ENCODE results near the gene HCRTR2.
"Not testable (repeated sequence)": the region's sequence is repeated elsewhere in the genome, so short reads cannot be mapped to it uniquely, and the experiment has no call there.

The HCRTR2 gene

GRCh38 chr6:55212156-55212555, 37.8 kb downstream of the HCRTR2 start:
- DNase-seq (ENCODE audit: low read depth in 2 of 2): no peak

- DNase-seq (ENCODE audit: low read depth in 2 of 2): no peak
Measured at GRCh38 chr6:55220961-55221360, 46.6 kb downstream of the HCRTR2 start.

GRCh38 chr6:55227862-55228261, 53.5 kb downstream of the HCRTR2 start:
- no peak for DNase-seq (ENCODE audit: low read depth in 2 of 2)

GRCh38 chr6:55239099-55239498, 64.8 kb downstream of the HCRTR2 start:
- no peak for DNase-seq (ENCODE audit: low read depth in 2 of 2)

GRCh38 chr6:55240975-55241605, 66.8 kb downstream of the HCRTR2 start:
- not testable (repeated sequence) for DNase-seq (ENCODE audit: low read depth in 2 of 2)

- DNase-seq (ENCODE audit: low read depth in 2 of 2): no peak
Measured at GRCh38 chr6:55250400-55250799, 76.1 kb downstream of the HCRTR2 start.

GRCh38 chr6:55255113-55255512, 80.8 kb downstream of the HCRTR2 start:
- no peak for DNase-seq (ENCODE audit: low read depth in 2 of 2)

GRCh38 chr6:55260181-55260580, 85.9 kb downstream of the HCRTR2 start:
- DNase-seq (ENCODE audit: low read depth in 2 of 2): no peak

GRCh38 chr6:55265409-55266114, 91.2 kb downstream of the HCRTR2 start:
- DNase-seq (ENCODE audit: low read depth in 2 of 2): no peak

GRCh38 chr6:55266896-55267295, 92.6 kb downstream of the HCRTR2 start:
- no peak for DNase-seq (ENCODE audit: low read depth in 2 of 2)

GRCh38 chr6:55276745-55277530, 102.6 kb downstream of the HCRTR2 start:
- DNase-seq (ENCODE audit: low read depth in 2 of 2): no peak

GRCh38 chr6:55277646-55278045, 103.3 kb downstream of the HCRTR2 start:
- DNase-seq (ENCODE audit: low read depth in 2 of 2): no peak

- no peak for DNase-seq (ENCODE audit: low read depth in 2 of 2)
Measured at GRCh38 chr6:55281215-55281614, 106.9 kb downstream of the HCRTR2 start.

- no peak for DNase-seq (ENCODE audit: low read depth in 2 of 2)
Measured at GRCh38 chr6:55282115-55282514, 107.8 kb downstream of the HCRTR2 start.

GRCh38 chr6:55286824-55287223, 112.5 kb downstream of the HCRTR2 start:
- no peak for DNase-seq (ENCODE audit: low read depth in 2 of 2)

GRCh38 chr6:55290736-55291135, 116.4 kb downstream of the HCRTR2 start:
- no peak for DNase-seq (ENCODE audit: low read depth in 2 of 2)

GRCh38 chr6:55293116-55293515, 118.8 kb downstream of the HCRTR2 start:
- DNase-seq (ENCODE audit: low read depth in 2 of 2): no peak

GRCh38 chr6:55297214-55297613, 122.9 kb downstream of the HCRTR2 start:
- DNase-seq (ENCODE audit: low read depth in 2 of 2): not testable (repeated sequence)

- no peak for DNase-seq (ENCODE audit: low read depth in 2 of 2)
Measured at GRCh38 chr6:55299286-55299985, 125.1 kb downstream of the HCRTR2 start.

GRCh38 chr6:55304747-55305146, 130.4 kb downstream of the HCRTR2 start:
- DNase-seq (ENCODE audit: low read depth in 2 of 2): no peak

GRCh38 chr6:55319961-55320695, 145.8 kb downstream of the HCRTR2 start:
- no peak for DNase-seq (ENCODE audit: low read depth in 2 of 2)

Data from activated CD8-positive, alpha-beta memory T cell treated with anti-CD3 and anti-CD28 coated beads for 4 hours (primary cell).